HL-60/S4 treated with retinoic acid at 250 ng/mL for 4 days and 3 days (cell line): ENCODE results near the gene ATP6V0E1.
"Not testable (repeated sequence)": the region's sequence is repeated elsewhere in the genome, so short reads cannot be mapped to it uniquely, and the experiment has no call there.

Source experiments
- in situ Hi-C: fragments of 300-500 bp; cut with MboI; formaldehyde crosslinking; loops from 2 replicates; pipeline ENCODE4 v1.7.0; 2022; ENCODE audit warnings: low sequenced_read_pairs

Gene ATP6V0E1

DNA sequence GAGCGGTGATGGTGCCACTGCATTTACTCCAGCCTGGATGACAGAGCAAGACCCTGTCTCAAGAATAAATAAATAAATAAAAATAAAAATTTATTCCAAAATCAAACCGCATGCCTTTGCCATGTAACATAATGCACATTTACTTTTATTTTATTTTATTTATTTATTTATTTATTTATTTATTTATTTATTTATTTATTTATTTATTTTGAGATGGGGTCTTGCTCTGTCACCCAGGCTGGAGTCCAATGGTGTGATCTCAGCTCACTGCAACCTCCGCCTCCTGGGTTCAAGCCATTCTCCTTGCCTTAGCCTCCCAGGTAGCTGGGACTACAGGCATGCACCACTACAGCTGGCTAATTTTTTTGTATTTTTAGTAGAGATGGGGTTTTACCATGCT lies 48.5 kb downstream of the ATP6V0E1 start:
- in situ Hi-C loops: not testable (repeated sequence)

DNA sequence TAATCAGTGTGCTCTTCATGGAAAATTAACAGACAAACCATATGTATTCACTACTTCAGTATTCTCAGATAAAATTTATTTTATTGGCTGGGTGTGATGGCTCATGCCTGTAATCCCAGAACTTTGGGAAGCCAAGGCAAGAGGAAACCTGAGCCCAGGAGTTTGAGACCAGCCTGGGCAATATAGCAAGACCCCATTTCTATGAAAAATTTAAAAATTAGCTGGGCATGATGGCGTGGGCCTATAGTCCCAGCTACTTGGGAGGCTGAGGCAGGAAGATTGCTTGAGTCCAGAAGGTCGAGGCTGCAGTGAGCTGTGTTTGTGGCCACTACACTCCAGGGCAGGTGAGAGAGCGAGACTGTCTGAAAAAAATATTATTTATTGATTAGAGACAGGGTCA lies 49.2 kb downstream of the ATP6V0E1 start:
- in situ Hi-C loops: no loop called here

DNA sequence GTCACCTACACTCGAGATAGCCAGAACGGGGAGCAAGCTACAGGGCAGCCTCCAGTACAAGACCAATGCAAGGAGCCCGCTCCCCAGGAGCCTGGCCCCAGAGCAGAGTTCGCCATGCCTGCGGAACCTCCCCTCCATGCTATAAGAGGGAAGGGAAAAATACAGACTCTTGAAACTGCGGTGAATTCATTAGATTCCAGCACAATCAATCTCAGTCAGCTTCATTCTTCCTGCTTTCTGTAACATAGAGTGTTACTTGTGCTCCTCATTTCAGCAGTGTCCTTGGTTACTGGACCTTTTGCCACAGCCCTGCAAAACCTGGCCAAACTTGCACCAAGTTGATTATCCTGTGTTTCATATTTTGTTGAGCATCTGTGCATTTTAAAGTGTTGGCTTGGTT lies 50.4 kb downstream of the ATP6V0E1 start:
- in situ Hi-C loops: no loop called here

DNA sequence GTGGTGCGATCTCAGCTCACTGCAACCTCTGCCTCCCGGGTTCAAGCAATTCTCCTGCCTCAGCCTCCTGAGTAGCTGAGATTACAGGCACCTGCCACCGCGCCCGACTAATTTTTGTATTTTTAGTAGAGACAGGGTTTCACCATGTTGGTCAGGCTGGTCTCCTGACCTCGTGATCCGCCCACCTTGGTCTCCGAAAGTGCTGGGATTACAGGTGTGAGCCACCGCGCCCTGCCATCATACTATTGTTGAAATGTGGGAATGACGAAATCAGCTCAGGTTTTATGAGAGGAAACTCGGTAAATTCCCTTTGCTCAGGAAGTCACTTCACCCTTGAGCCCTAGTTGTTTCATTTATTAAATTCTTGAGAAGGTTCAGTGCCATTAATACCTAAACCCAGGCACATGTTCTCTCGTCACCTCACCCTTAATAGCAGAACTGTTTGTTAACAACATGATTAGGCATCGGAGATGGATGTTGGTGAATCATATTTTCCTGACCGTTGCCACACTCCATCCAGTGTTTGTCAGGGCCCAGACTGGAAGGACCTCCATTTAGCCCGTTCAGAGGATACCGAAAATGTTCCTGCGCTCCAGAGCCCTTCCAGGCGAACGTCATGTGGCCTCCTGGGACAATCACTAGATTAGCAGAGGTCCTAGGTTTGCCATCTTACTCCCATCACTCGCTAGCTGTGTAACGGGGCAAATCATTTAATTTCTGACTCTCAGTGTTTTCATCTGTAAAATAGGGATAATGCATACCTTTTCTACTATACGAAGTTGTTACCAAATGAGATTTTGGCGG lies 52.5 kb downstream of the ATP6V0E1 start:
- in situ Hi-C loops: no loop called here

DNA sequence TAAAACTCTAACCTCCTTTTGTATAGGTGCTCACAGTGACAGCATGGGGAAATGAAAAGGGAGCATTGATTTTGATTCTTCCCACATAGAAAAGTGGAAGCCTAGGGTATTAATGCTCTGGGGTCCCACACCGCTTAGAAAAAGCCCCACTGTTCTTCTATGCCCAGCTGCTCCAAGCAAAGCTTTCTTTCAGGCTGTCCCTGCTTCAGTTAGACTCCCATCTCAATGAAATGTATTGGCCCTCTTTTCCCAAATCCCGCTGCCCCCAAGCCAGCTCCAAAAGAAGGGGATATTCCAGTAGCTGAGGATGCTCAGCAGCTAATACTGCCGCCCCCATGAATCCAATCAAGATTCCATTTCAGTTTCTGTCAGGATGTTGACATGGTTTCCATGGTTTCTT lies 55.6 kb downstream of the ATP6V0E1 start:
- in situ Hi-C loops: no loop called here

DNA sequence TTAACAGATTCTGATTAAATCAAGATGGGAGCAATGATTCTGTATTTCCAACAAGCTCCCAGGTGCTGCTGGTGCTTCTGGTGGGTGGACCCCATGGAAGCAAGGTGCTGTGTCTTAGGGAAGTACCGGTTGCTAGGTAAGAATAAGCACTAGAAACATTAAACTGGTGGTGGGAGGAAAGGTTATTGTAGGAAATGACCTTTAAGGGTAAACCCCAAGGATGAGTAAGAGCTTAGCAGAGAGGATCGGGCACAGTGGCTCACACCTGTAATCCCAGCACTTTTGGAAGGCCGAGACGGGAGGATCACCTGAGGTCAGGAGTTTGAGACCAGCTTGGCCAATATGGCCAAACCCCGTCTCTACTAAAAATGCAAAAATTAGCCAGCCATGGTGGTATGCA lies 56.4 kb downstream of the ATP6V0E1 start:
- in situ Hi-C loops: no loop called here

DNA sequence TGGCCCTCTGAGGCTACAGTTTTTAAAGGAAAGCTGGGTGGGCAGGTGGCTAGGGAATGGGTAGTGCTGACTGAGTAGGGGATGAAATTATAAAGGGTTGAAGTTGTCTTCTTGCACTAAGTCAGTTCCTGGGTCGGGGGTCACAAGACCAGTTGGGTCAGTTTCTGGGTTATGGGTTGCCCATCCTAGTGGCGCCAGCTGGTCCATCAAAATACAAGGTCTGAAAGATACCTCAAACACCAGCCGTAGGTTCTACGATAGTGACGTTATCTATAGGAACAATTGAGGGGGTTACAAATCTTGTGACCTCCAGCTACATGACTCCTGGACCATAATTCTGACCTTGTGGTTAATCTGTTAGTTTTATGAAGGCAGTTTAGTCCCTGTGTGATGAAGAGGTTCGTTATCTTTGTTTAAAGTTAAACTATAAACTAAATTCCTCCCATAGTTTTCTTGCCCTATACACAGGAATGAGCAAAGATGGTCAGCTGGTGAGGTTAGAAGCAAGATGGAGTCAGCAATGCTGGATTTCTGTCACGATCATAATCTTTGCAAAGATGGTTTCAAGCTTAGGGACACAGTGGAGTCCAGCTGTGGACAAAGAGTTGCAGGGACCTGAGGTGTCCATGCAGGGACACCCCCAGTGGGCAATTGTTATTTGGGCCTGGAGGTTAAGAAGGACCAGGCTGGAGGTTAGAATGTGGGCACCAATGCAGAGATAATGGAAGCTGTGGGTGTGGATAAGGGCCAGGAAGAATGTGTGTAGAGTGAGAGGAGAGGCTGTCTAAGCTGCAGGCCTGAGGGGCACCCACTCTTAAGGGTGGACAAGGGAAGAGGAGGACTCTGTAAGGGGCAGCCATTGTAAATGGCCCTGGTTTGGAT lies 58.6 kb downstream of the ATP6V0E1 start:
- in situ Hi-C loops: no loop called here

DNA sequence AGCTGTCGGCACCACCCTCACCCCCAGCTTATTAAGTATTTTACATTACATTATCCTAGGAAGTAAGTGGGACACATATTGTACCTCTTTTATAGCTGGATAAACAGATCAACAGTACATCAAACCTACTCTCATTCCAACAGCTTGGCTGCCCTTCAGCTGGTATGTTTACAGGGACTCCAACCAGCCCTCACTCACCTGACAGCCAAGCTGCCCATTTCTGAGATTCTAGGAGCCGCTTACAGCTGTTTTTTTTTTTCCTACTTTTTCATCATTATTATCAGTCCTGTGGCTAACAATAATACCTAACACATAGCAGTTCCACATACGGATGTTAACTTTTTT lies 59.2 kb downstream of the ATP6V0E1 start:
- in situ Hi-C loops: no loop called here

DNA sequence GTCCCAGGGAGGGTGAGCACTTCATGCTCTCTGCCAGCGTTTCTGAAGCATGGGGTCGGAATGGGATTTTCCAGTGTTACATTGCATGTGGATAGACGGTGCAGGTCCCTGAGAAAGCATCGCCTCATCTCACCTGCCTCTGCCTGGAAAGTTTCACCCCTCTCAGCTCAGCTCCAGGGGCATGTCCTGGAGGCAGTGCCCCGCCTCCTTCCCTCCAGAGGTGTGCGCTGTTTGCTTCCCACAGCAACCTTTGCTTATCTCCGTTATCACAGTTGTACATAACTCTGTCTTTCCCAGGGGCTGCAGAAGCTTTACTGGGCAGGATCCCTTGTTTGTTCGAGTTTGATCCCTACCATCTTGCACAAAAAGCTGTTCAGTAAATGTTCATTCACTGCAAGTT lies 61.9 kb downstream of the ATP6V0E1 start:
- in situ Hi-C loops: no loop called here

DNA sequence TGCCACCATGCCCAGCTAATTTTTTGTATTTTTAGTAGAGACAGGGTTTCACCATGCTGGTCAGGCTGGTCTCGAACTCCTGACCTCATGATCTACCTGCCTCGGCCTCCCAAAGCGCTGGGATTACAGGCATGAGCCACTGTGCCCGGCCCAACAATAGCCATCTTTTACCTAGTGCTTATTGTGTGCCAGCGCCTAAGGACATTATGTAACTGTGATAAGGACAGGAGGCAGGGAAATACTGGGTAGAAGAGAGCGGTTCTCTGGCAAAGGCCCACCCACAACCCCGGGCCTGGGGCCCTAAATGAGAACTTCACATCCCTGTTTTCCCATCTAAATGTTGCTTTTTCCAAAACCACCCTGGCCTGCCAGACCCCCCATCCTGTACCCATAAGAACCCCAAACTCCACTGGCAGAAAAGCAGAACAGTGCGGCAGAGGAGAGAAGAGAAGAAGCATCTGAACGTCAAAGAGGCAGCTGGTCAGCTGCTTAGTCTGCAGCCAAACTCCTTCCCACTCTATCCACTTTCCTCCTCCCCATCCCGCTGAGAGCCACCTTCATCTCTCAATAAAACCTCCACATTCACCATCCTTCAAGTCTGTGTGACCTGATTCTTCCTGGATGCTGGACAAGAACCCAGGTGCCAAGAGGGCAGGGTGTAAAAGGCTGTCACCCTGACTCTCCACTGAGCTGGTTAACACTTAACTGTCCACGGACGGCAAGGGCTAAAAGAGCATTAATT lies 63.7 kb downstream of the ATP6V0E1 start:
- in situ Hi-C loops: not testable (repeated sequence)

DNA sequence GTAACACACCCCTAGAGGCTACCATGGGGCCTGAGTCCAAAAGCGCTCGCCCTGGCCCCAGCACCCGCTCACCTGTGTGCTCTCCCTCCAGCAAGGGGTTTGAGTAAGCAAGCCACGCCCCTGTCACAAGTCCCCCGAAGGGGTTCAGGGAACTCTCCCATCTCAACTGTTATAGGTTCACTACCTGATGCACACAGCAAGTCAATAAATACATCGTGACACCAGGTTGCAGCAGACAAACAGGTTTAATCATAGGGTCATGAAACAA lies 64.2 kb downstream of the ATP6V0E1 start:
- in situ Hi-C loops: no loop called here

DNA sequence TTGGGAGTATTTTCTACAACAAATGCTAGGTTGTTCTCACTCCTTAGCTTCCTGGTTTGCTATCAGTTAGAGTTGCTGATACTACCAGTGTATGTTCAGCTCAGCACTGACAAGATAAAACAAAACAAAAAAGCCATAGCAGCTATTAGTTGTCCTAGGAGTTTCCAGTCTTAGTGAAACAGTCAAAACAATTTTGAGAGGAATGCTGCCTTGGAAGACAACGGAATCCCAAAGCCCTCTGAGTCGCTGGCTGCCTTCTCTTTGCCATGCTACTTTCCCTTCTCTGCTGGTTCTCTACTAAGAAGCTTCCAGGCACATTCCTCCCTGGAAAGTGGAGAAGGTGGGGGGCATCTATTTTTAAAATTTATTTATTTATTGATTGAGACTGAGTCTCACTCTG lies 67.2 kb downstream of the ATP6V0E1 start:
- in situ Hi-C loops: no loop called here

DNA sequence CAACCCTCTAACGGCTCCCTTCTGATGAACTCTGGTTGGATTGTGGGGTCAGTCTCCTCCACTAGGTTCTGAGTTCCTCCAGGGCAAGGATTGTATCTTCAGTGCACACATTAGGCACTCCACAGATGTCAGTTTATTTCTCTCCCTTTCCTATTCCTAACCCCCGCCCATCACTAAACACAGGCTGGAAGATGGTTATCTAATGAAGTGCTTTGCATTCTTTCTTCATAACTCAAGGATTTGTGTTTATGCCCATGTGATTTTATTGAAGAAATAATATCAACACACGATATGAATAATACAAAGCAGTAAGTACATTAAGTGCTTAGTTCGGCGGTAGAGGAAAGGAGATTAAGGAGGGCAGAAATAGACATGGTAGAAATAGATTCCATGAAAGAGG lies 68.2 kb downstream of the ATP6V0E1 start:
- in situ Hi-C loops: no loop called here

DNA sequence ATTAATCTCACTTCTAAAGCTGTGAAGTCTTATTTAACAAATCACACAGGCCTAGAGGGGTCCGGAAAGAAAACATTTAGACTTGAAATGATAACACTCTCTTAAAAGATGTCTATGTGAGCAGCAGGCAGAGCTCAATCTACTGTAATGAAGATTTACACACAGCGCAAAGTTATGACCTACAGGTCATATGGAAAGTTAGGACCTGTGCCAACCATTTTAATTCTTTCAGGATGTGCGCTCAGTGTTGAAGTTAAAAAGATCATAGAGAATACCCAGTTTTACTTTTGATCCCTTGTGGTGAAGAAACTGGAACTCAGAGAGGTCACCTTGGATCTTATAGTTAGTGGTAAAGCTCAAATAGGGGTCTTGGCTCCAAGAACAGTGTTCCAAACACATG lies 69.5 kb downstream of the ATP6V0E1 start:
- in situ Hi-C loops: no loop called here

DNA sequence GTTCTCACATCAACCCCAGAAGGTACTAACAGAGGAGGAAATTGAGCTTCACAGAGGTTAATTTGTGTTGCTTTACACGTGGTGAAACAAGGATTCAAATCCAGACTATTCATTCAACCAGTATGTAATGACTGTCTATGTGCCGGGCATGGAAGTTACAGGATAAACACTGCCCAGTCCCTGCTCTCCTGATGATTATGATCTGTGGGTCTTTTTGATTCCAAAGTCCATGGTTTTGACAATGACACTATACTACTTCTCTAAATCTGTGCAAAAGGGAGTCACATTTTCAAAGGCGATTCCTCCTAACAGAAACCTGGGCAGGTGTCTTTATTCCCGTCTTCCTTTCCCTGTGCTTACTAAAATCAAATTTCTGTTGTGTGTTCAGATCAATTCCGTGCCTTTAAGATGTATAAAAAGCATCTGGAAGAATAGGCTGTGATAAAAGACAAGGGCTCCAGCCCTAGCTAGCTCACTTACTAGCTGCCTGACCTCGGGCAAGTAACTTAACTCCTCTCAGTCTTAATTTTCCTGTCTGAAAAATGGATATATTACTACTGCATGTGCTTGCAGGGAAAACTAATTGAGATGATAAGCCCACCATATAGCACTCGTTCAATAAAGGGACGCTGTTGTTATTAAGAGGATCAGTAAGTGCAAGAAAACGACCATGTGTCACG lies 71.6 kb downstream of the ATP6V0E1 start:
- in situ Hi-C loops: no loop called here

DNA sequence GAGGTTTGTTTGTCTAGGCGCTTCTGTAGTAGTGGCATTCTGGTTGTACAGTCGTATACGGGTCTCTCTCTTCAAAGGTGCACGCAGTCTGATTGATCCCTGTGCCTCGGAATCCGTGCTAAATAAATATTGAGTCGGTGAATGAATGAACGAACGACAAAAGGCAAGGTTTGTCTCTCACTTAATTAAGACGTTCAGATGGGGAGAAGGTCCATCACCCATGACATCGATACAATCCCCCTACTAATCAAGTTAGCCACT lies 72.1 kb downstream of the ATP6V0E1 start:
- in situ Hi-C loops: no loop called here

DNA sequence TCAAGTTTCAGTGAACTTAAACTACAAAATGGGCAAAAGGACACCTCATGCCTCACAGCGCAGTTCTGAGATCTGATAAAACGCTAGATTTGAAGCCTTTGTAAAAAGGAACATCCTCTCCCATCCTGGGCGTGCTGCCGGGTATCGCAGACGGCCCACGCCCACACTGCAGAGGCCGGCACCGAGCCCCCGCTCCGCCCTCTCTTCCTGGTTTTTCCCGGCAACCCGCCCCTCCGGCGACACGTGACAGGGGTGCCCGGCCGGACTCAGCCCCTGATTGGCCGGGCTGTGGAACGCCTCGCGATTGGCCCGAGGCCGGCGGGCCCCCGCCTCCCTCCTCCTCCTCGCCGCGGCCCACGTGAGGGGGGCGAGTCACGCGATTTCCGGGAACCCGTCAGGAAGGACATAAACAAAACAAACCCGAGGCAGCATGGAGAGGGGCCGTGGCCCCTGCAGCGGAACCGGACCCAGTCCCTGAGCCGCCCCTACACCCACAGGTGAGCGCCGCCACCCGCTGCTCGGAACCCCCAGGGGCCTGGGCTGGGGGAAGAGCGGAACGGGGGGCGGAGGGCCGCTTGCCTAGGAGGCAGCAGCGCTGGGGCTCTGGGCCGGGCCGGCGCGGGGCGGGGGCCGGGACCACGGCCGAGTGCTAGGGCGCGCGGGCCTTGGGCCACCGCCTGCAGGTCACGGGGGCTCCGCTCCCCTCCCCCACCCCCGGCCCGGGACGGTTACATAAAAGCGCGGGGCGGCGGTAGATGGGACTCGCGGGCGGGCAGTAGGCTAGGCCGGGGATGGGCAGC lies 72.6 kb downstream of the ATP6V0E1 start, which contains the start of gene CREBRF:
Gene CREBRF, plus strand, starts transcription at position 370 of the 800 bp plus-strand sequence. CDS start 24,424 bp downstream, outside the sequence.
- in situ Hi-C loops: no loop called here

DNA sequence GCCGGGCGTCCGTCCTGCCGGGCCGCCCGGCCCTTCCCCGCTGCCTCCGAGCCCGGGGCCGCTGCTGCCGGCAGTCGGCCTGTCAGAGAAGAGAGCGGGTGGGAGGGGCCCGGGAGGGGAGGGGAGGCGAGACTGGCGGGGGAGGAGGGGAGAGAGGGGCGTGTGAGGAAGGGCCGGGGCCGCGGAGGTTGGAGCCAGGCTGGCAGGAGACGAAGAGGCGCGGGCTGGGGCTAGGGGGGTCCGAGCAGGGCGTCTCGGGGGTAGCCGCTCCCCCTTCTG lies 73.2 kb downstream of the ATP6V0E1 start:
- in situ Hi-C loops: no loop called here

DNA sequence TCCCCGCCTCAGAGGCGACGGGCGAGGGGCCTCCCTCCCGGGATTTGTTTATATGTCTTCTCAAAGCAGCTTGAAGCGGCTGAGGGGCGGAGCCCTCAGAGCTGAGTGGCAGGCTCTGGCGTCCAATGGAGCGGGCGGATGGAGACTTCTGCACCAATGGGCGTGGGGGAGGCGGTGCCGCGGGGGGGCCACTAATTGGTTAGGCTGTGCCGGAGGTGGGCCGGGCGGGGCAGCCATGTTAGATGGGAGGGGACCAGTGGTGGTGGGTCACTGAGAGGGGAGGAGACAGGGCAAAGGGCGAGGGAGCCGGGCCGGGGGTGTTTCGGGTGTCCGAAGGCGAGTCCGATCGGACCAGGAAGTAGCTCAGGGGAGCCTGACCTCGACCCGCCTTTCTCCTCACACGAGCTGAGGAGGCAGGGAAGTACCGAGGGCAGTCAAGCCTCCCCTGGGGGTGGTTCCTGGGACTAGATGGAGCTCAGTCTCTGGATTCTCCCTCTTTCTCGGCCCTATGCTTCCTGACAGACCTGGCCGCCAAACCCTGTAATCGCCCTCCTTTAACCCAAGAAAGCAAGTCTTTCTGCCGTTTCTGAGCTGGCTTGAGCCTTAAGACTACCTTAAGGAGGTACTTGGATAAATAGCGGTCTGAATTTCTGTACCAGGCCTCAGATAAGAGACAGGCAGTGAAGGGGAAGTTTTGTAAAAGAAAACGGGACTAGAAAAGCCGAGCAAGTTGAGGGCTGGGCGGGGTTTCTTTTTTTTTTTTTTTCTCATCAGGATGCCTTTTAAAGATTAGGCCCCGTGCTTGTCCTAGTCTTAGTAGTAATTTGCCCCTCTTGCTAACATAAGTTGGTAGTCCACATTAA lies 73.7 kb downstream of the ATP6V0E1 start:
- in situ Hi-C loops: no loop called here

DNA sequence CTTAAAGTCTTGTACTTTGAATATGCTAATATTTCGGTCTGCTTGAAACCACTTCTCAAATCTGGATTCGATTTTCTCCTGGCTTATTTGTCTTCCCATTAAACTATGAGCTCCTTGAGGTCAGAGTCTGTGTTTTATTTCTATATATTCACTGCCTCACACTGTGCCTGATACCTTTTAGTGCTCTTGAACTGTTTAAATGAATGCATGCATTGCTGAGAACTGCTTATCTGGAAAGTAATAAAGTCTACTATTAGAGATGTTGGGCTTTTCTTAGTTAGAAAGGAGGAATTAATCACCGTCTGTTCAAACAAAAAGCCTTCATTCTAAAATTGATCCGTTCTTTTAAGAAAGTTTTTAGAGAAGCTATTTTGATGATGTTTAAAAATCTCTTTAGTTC lies 78.6 kb downstream of the ATP6V0E1 start:
- in situ Hi-C loops: no loop called here
